ENCODE data around the gene GPR27.

The GPR27 gene, protein sequence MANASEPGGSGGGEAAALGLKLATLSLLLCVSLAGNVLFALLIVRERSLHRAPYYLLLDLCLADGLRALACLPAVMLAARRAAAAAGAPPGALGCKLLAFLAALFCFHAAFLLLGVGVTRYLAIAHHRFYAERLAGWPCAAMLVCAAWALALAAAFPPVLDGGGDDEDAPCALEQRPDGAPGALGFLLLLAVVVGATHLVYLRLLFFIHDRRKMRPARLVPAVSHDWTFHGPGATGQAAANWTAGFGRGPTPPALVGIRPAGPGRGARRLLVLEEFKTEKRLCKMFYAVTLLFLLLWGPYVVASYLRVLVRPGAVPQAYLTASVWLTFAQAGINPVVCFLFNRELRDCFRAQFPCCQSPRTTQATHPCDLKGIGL

DNA sequence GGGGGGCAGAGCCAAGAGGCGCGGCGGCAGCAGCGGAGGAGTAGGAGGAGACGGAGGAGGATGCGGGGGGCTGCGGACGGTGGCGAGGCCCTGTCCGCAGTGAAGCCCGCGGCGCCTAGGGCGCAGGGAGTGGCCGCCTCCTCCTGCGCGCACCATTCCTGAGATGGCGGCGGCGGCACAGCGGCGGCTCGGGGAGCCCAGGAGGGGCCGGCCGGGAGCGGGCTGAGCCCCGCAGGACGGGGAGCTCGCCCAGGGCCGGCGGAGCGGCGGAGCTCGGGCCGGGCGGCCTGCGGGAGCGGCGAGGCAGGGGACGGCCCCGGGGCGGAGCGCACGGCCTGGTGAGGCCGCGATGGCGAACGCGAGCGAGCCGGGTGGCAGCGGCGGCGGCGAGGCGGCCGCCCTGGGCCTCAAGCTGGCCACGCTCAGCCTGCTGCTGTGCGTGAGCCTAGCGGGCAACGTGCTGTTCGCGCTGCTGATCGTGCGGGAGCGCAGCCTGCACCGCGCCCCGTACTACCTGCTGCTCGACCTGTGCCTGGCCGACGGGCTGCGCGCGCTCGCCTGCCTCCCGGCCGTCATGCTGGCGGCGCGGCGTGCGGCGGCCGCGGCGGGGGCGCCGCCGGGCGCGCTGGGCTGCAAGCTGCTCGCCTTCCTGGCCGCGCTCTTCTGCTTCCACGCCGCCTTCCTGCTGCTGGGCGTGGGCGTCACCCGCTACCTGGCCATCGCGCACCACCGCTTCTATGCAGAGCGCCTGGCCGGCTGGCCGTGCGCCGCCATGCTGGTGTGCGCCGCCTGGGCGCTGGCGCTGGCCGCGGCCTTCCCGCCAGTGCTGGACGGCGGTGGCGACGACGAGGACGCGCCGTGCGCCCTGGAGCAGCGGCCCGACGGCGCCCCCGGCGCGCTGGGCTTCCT, at the start of gene GPR27:
TSS of gene GPR27 (plus strand) at position 155 of the 909 bp plus-strand sequence. CDS start at position 350, 195 bp downstream.
- no peak for DNase-seq

- no peak for DNase-seq
Measured at GRCh38 chr3:71704915-71705314, 48.7 kb upstream of the GPR27 start.

DNA sequence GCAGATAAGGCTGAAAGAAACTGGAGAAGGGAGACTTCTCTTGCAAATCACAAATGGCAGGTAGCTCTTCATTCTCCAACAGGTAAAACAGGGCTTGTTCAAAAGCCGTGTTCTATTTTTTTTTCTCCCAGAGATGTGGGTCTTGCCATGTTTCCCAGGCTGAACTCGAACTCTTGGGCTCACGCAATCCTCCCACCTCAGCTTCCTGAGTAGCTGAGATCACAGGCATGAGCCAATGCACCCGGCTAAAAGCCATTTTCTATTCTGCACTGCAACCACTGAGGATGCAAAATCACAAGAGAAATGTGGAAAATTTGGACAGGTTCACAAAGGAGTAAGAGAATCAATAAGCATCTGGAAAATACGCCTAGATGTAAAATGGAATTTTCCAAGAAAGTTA, 48.0 kb upstream of the GPR27 start:
- DNase-seq = no peak

DNA sequence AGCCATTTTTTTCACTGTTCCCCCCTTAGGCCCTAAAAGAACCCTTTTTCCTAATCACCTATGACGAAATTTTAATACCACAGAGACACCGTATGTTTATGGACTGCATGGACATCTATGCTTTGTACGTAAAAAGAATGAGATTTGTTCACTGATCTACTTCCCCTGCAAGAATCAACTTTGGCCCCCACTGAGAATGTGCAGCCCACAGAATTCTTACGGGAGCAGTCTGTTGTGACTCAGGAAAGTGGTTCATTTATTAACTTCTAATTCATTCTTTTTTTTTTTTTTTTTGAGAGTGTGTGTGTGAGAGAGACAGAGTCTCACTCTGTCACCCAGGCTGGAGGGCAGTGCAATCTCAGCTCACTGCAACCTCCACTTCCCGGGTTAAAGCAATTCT, 46.1 kb upstream of the GPR27 start:
- DNase-seq = no peak

DNA sequence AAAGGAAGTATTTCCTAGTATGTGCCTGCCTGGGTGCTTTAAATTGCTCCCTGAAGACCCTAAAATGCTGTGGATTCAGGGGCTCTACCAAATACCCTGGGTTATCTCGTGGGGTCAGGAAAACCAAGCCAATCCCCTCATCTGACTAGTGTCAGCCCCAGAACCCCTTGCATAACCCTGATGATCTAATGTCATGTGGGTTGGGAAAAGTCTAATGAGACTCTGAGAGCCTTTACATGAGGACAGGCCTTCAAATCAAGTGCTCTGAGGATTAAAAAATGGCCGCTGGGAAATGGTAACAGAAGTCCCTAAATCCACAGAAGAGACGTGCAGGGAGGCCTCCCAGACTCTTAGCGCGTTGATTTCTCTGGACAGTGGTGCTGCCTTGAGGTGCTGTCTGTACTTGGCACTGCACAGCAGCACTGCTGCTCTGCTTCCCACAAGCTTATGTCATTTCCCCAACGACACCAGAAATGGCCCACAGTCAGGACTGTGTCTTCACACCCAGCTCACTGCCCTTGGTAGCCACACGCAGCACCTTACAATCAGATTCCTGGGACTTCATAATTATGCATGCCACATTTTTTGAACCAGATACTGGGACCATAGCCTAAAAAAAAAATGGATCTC, 45.1 kb upstream of the GPR27 start:
- DNase-seq = no peak

DNA sequence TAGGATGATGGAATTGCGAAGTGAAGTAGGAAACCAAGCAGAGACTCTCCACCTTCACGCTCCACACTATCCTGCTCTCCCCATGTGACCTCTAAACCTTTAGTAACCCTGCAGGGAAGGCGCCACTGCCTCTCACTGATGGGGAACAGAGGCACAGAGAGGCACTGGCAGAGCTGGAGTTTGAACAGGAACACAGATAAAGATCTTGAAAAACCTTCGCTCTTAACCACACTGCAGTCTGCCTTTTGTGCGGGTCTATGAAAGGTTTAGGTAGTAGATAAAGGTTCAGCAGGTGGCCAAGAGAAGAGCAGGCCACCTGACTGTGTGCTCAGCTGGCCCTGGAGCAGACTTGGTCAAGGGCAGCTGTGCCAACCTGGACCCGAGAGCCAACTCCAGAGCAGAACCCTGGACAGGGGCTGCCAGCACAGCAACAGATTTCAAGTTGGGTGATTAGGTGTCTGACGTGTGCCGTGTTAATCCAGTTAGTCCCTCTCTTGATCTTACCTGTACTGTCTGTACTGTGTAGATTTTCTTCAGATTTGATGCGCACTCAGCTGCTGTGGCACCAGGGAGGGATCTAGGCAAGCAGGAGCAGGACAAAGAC, 43.6 kb upstream of the GPR27 start:
- no peak for DNase-seq

- DNase-seq = no peak
Measured at GRCh38 chr3:71710906-71711494, 42.7 kb upstream of the GPR27 start.

- peak; percentile 40 to 70 for DNase-seq
Measured at GRCh38 chr3:71713041-71713440, 40.6 kb upstream of the GPR27 start.

GRCh38 chr3:71714595-71714994, 39.1 kb upstream of the GPR27 start:
- no peak for DNase-seq

GRCh38 chr3:71718072-71718471, 35.6 kb upstream of the GPR27 start:
- no peak for DNase-seq

GRCh38 chr3:71721002-71721401, 32.7 kb upstream of the GPR27 start:
- no peak for DNase-seq

DNA sequence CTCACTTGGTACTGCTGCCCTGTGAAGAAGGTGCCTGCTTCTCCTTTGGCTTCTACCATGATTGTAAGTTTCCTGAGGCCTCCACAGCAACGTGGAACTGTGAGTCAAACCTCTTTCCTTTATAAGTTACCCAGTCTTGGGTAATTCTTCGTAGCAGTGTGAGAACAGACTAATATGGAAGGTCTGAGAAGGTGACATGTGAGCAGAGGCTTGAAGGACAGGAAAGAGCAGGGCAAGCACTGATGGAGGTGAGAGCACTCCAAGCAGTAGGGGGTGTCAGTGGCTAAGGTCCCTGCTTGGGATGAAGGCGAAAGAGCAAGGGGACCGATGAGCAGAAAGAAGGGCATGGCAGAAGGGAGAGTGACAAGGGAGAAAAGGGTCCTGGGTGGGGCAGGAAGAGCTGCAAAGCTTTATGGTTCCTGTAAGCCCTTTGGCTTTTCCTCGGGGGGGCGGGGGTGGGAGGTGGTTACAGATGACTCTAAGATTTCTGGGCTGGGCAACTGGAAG, 32.0 kb upstream of the GPR27 start:
- DNase-seq = no peak

DNA sequence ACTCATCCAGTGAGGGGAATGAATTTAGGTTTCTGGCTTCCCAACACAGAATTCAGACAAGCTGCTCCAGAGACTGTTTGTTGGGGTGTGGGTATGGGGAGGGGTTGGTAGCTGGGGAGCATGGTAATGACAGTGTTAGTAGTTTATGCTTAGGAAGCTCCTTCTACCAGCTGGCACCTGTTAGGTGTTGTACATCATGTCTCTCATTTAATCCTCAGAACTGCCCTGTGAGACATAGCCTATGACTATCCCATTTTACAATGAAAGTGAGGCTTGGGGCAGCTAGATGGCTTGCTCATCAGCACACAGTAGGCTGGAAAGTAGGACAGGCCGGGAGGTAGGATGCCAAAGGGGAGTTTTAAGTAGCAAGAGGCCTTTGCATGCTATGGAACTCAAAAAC, 31.0 kb upstream of the GPR27 start:
- DNase-seq = no peak

DNA sequence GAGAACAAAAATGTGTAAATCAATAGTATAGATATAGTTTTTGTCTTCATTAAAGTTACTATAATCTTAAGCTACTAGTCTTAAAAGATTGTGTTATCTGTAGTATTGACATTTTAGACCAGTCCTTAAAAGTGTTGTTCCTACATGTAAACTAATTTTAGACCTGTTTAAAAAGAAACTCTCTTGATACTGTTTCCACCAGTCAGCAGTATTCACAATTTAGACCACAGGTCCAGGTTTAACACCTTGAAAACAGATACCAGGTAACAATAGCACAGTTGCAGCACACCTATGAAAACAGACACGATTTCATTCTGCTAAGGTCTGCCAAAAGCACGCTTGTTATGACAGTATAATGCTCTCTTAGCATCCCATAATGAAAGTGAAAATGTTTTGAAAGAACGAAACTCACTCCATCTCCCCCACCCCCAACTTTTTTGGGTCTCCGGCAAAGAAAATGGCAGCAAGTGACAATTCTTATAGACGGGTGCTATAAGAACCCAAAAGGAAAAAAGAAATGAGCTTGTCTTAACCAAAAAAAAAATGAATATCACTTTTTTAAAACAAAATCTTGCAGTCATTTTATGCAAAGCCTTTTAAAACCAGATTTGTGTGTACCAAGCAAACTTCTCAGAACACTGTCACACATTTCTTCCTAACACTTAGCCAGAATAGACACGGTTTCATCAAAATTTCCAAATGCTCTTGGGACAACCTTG, 30.0 kb upstream of the GPR27 start:
- no peak for DNase-seq

GRCh38 chr3:71724171-71724453, 29.5 kb upstream of the GPR27 start:
- DNase-seq = no peak

GRCh38 chr3:71724584-71725270, 28.9 kb upstream of the GPR27 start:
- DNase-seq = peak in 1 of 2 experiments; percentile 65

GRCh38 chr3:71725271-71725991, 28.2 kb upstream of the GPR27 start, which contains the start of gene EIF4E3:
Gene EIF4E3 (minus strand): TSS chr3:71725402. CDS start chr3:71725367, 35 bp downstream.
- no peak for DNase-seq

- no peak for DNase-seq
Measured at GRCh38 chr3:71726146-71726545, 27.5 kb upstream of the GPR27 start.

GRCh38 chr3:71728632-71729342, 24.9 kb upstream of the GPR27 start:
- no peak for DNase-seq

DNA sequence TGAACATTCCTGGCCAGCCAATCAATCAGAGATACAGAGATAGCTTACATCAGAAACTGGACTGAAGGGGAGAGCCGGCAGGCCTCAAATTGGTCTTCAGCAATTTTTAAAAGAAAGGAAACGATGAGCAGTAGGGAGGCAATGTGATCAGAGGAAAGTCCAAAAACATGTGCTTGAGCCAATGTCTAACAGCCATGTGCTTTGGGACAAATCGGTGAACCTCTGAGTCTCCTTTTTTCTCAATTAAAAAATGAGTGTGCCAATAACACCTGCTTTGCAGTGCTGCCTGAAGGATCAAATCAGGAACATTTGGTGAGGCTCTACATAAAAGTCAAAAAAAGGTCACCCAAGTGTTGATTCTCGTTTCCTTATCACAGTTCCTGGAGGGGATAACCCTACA, 21.0 kb upstream of the GPR27 start:
- no peak for DNase-seq
